HG02885 (cell line): ENCODE measurements around the gene GMDS.
"Not testable (repeated sequence)": the region's sequence is repeated elsewhere in the genome, so short reads cannot be mapped to it uniquely, and the experiment has no call there.

Source experiments
- ATAC-seq: cut with Tn5 transposase; IDR thresholded peaks from one replicate; pipeline ENCODE4 v1.9.1; 2021; ENCODE audit warnings: mild to moderate bottlenecking; ENCODE audit not compliant: unreplicated experiment, poor library complexity

GMDS gene

DNA sequence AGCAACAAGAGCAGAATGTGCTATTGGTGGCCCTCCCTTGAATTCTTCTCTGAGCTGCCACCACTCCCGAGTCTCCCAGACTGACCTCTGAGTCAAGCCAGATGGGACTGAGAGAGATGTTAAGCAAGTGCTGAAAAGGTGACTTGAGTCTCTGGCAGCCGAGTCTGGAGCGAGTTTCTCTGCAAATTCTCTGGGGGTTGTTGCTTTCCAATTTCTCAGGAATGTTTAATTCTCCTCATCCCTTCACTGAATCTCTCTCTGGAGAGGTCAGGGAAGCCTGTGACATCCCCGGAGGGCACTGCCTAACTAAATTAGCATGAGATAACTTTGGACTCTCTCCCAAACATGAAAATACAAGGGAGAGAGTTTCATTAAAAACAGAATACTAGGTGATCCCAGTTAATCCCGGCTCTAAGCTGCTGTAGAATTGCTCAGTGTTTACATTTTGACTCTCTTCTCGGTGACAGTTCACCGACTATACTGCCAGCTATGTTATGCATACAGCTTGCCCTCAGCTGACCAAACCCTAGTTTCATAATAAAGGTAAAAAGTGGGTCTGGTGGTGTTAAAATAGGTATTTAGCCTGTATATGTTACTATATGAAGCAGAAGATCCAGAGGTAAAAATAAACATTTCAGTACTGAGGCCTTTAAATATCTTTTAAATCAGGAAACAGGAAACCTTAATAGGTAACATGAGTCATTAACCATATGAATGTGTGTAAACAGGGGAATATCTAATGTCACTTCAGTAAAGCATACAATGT is 477.7 kb downstream of the GMDS start:
- ATAC-seq = no peak

DNA sequence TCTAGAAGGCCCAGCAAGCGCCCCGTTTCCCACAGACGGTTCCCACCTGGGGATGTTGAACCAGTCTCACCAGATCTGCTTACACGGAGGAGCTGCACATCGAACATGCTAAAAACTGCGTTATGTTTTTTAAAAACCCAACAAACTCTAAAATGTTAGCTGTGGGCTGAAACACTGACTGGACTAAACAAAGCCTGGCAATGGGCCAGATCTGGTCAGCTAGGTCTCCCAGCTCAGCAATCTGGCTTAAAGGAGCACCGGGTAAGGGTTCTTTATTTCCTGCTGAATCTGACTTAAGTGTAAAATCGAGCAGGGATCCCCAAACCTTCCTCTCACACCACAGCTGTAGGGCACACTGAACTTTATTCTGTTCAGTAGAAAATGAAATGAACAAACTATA is 478.8 kb downstream of the GMDS start:
- ATAC-seq = no peak

DNA sequence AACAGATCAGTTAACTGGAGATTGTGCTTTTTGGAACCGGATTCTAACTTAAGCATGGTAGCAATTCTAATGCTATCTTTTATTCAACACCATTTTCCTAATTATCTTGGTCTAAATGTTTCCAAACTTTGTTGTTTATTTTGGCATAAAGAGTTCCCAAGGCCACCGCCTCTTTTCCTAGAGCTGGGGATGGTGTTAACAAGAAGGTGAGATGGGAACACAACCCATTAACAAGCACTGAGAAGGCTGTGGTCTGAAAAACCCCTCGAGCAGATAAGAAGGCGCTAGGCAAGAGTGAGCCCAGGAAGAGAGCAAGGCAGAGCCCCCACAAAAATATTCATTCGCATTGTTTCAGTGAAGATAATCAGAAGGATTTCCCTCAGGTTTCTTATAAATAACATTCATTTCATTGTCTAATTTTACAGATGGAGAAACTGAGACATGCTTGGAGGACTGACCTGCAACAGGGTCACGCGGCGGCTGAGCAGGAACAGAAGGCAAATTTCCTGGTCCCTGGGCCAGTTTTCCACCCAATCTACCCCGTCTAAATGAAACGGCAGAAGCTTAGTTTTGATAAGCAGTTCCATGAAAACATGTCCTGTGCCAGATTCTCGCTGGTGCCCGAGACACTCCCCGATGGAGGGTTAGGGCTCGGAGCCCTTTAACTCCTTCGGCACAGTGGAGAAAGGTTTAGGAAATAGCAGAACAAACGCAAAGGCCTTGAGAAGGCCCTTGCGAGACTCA is 480.1 kb downstream of the GMDS start:
- ATAC-seq = no peak

DNA sequence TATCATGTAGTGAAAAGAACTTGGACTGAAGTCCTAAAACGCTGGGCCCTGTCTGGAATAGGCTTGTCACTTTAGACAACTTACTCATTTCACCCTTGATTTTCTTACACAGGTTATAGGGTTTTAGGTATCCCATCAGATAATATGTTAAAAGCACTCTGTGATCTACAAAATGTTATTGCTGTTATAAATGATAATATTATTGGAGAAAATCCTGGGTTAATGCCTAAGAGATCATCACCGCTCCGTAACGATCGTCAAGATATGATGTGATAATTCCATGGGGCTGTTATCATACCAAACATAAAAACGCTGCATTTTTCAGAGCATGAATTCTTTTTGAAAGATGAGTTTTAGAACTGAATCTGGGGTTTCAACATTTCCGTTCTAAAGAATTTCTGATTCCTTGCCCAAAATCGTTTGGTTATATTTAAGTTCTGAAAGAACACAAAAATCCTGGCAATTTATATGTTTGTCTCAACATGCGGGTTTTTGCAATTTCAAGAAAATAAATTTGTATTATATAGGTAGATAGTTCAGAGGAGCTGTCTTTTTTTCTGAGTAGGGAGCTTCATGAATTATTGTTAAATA is 480.9 kb downstream of the GMDS start:
- ATAC-seq = no peak

DNA sequence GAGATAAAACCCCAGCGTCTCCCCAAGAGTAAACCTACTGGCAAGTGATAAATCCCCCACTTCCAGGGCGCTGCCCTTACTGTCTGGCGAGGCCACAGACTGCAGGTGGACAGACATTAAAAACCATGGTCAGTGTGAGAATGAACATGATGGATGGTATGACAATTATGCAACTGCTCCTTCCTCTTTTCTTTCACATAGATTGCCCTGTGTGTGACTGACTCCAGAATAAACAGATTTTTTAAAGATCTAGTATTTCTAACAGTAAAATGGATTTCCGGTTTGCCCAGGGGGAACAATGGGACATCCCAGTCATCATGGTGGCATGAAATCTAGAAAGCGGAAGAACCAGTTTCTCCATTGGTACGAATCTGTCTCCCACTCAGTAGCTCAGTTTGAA is 482.0 kb downstream of the GMDS start:
- no peak for ATAC-seq

DNA sequence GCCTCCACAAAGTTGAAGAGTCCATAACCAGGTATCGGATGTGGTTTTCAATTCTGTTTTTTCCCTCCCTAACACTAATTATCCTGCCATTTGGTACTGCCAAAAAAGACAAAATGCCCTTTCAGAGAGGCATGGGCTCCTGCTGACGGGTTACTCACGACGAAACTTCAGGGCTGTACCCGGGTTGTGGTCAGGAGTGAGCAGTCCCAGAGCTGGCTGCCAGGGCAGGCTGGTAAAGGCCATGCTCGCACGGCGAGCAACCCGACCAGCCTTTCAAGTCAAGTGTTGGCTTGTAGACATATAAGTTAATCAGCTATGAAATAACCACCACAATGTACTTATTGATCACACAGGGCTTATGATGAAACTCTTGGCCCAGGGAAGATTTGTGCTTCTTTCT is 483.2 kb downstream of the GMDS start:
- no peak for ATAC-seq

DNA sequence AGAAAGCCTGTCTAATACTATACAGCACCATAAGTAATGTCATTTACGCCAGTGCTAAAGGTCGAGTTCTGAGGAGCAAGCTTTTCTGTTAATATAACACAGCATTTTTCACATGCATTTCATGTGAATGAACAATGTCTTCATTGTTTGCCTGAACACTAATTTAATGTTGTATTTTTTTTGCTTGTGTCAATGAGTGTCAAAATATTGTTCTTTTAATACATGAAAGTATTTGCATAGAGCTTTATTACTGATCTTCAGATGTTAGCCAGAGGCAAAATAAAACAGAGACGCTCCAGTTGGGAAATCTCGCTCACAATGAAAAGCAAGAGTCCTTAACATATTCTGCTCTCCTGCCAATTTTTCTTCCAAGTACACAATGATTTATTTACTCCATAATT is 483.9 kb downstream of the GMDS start:
- no peak for ATAC-seq

DNA sequence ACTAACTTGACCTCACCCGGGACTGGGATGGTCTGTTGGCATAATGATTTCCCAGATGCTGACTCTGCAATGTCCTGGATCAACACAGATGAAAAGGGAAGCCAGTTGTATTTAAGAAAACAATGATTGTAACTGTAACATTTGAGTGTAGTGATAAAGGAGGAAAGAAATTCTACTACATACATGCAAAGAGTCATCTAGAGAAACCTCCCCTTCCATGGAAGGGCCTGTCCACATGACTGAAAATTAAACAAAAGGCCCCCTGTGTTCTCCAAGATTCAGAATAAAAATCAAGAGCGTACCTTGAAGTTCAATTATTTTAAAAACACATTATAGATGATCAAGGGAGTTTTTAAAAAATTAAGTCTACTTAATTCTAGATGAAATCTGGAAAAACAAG is 484.5 kb downstream of the GMDS start:
- no peak for ATAC-seq

DNA sequence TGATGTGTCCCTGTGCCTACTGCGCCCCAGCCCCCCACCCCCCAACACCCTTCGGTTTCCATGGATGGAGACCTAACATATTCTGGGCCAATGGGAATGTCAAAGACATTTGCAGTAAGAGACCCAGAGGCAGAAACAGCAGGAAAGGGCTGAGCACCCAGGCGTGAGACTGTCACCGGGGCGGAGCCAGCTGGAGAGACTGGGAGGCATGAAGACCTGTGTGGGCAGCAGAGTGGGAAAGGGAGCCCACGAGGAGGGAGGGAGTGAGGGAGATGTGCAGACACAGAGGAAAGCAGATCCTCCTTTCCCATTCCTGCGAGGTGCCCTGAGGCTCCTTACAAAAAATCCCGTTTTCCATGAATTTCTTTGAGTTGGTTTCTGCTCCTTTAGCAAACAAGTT is 485.5 kb downstream of the GMDS start:
- no peak for ATAC-seq

DNA sequence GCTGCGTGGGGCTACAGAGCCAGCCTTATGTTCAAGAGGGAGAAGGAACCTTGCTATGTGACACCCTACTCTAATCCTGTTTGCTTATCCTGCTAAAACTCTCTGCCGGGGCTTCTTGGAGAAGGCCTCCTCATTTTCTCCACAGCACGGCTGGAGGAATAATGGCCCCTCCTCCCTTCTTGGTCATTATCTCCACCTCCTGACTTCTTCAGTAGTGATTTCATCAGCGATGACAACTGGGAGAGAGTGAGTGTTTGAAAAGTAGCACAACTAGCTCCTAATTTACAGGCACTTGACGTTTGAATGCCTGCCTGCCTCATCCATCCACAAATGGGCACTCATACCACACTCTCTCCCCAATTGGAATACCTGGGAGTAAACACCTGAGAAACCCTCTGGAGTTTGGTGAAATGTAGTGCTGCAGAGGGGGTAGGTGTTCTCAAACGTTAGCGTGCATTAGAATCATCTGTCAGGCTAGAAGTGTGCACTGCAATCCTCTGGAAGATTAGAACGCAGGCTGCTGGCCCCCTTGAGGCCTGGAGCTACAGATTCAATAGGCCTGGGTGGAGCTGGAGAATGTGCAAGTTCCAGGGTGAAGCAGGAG is 487.2 kb downstream of the GMDS start:
- no peak for ATAC-seq

DNA sequence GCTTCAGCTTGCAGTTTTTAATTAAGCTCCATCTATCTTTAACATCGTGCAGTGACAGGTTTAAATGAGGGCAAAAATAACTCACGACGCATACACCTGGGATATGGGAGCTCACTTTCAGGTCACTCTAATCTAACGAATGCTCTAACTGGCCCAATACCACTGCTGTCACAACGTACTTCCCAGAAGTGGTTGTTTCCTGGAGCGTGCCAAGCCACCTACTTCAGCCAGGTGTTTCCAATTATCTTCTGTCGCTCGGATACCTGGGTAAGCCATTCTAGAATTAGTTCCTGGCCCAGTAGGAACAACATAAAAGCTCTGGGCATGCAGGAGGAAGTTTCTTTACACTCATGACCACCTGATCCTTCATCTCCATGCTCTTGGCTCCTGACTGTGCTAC is 488.3 kb downstream of the GMDS start:
- ATAC-seq = no peak

DNA sequence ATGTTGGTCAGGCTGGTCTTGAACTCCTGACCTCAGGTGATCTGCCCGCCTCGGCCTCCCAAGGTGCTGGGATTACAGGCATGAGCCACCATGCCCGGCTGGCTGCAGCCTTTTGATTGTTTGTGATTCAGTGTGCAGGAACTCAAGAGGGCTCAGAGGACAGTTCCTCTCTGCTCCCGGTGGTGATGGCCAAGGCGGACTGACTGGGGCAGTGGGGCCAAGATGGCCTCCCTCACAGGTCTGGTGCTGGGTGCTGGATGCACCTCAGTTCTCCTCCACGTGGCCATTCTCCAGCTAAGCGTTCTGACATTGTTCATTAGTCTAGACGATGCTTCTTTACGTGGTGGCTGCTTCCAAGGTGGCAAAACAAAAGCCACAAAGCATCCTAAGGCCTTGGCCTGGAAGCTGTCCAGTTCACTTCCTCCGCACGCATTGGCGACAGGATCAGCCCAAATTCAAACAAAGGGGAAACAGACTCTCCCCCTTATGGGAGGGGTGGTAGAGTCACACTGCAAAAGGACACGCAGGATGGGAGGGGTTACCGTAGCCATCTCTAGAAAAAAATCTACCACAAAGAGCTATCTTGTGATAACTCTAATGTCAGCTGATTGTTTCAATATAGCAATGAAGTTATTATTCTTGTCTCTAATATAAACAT is 488.8 kb downstream of the GMDS start:
- no peak for ATAC-seq

DNA sequence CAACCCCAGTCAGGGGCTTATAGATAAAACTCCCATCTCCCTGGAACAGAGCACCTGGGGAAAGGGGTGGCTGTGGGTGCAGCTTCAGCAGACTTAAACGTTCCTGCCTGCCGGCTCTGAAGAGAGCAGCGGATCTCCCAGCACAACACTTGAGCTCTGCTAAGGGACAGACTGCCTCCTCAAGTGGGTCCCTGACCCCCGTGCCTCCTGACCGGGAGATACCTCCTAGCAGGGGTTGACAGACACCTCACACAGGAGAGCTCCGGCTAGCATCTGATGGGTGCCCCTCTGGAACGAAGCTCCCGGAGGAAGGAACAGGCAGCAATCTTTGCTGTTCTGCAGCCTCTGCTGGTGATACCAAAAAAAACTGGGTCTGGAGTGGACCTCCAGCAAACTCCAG is 494.3 kb downstream of the GMDS start:
- ATAC-seq = not testable (repeated sequence)

DNA sequence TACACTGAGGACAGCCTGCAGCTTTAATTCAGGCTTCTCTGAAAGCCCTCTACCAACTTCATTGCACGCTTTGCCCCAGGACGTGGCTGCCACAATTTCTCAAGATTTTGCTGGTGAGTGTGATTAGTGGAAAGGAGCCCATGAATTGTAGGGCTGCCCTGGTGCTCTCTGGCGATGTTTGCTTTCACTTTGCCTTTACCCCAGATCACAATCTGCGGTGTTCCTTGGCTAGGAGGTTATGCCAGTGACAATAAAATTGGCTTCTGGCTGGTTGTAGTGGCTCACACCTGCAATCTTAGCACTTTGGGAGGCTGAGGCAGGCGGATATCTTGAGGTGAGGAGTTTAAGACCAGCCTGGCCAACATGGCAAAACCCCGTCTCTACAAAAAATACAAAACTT is 496.4 kb downstream of the GMDS start:
- ATAC-seq = no peak

DNA sequence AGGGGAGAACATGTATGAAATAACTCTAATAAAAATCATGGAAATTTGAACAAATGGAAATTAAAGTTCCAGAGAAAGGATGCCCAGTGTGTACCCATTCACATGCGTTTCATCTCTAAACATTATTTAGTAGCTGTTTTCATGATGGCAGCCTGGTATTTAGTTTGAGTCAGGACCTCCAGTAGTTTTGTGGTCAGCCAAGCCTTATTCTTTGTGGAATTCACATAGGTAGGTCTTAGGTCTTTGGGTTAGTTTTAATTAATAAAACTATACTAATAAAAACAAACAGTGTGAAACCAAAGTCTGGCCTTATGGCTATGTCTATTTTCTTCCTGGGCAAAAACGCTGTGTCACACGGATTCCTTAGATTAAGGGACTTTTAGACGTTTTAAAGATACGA is 497.9 kb downstream of the GMDS start:
- ATAC-seq = no peak

DNA sequence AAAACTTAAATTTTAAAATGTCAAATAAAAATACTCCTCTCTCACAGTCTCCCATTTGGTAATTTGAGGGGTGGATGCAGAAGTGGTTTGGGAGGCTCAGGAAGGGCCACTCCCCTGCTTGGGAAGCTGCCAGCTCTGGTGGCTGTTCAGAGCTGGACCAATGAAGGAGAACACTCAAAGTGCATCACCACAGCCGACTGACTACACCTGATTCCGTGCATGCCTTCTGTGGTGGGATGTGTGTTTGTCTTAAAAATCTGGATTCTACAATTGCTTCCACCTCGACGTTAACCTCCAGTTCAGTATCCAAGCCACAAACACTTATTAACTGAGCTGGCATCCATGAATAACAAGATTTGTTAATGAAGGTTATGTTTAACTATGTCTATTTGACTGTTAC is 498.4 kb downstream of the GMDS start:
- ATAC-seq = no peak

DNA sequence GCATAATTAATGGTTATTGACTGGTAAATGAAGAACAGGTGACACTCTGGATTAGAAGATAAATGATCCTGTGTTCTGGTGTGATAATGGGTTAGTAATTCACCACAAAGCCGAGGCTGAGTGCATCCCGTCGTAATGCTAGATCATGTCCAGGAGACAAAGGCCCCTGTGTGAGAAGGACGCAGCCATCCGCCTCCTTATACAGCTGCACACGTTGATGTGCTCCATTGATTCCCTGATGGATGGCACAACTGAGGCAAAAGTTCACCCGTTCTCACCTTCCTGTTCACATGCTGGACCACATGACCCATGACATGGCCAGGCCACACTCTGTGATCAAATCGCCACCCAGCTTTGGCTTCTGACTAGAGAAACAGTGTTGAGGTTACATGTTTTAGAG is 499.6 kb downstream of the GMDS start:
- no peak for ATAC-seq

DNA sequence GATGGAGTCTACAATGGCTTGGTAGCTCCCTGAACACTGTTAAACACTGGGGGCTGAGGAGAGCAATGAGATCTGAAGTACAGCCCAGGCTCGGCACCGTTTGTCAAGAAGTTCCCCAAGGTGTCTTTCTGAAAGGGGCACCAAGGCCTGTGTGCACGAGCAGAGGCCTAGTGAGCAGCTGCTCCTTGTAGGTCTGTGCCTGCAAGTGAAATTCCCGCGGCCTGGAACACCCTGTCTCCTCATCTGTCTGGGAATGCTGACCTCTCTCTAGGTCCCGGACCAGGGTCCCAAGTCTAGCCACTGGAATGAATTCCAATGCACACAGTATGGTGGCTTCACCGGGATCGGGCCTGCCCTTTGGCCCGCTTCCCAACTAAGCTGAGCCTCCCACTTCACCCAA is 500.9 kb downstream of the GMDS start:
- ATAC-seq = no peak

DNA sequence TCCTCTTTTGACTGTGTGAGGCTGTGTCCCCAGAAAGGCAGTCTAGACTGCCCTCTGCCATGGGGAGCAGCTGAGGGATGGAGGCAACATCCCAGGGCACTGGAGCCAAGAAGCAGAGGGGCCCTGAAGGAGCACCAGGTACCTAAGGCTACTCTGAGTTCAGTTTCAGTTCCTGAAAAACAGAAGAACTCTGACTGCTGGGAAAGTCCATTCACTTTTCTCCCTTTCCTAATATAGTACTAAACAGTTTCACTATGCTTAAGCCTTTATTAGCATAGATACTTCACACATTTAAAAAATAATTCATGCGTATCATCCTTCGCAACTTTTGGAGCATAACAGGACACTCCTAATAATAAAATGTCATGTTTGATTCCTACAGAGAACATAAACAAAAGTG is 505.7 kb downstream of the GMDS start:
- ATAC-seq = peak; percentile 89

DNA sequence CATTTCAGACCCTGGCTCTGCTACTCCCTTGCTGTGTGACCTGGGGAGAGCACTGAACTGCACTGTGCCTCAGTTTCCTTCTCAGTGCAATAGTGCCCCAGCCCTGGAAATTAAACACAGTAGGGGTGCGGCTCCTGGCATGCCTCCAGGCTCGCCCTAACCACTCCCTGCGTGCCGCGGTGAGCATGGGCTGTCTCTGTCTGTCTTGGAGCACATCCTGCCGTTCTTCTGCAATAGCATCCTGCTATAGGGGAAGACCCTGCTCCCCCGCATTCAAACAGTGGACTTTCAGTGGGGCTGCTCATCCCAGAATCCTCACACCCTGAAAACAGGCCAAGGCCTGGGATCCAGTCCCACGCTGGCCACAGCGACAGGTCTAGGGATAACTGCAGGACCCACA is 506.2 kb downstream of the GMDS start:
- ATAC-seq = peak; percentile 37
